ENCODE measurements around the gene ABL2. TPM values are rescaled to one million over a fixed set of nuclear protein-coding genes. Genes with fewer than 3 reads are reported as not detected.
"Not testable (repeated sequence)": the region's sequence is repeated elsewhere in the genome, so short reads cannot be mapped to it uniquely, and the experiment has no call there.

The ABL2 gene
- total and polyA plus RNA-seq, 2 donors (not counting 3 experiments of a cell fraction or from before 2014, with no cell fraction given) = 41.8 to 158 TPM

DNA sequence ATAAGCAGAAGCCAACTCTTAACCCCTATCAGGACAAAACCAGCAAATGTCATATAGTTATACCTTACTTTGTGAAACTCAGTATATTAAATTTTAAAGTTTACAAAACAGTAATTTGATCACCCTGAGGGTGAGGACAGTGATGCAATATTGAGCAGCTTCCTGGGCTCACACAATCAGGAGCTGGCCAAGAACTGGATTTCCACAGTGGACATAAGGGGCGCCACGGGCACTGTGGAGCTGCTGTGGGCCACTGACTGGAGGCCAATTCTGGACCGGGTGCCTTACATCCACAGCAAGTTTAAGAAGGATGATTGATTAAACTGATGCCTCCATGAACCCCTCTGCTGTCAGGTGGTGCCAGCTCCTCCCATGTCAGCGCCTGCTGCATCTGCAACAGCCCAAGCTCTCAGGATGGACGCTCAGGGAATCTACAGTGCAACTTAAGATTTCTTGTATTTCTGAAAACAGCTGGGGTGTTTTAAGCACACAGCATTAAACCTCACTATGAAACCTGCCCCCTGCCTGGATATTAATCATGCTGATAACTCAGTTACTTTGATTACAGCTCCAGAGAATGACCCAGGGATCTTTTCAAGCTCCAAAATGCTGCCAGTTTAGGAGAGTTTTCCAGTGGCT lies 91.7 kb downstream of the ABL2 start:
- peaks cover 32% of the 10 kb centered on the region for H3K4me1 ChIP-seq (ENCODE audit: control insufficient read depth, extremely low read depth, insufficient read depth, low read length)
- H3K79me2 ChIP-seq (ENCODE audit: control insufficient read depth, insufficient read depth, low read length) = peaks cover 75% of the 10 kb centered on the region
- peaks cover 11% of the 10 kb centered on the region for H4K20me1 ChIP-seq (replicated peaks; ENCODE audit: control insufficient read depth, extremely low read depth, insufficient read depth, low read length)
- H3K4me3 ChIP-seq (replicated peaks in 1 of 3; ENCODE audit: insufficient read depth in 1 of 3, low read depth in 1 of 3, low read length in 3 of 3) = peak overlapping the region in 2 of 3 experiments; percentile 7 to 21
- H3K36me3 ChIP-seq (ENCODE audit: control insufficient read depth in 2 of 2, extremely low read depth in 1 of 2, insufficient read depth in 2 of 2, low read length in 2 of 2) = peaks cover 10 to 16% of the 10 kb centered on the region in 2 experiments
- H3K27ac ChIP-seq (ENCODE audit: insufficient read depth, low read depth, low read length) = no peak overlapping the region
- dilution Hi-C loops (cut with MboI; ENCODE audit: extremely low pct_ligation_motif_present, low sequenced_read_pairs) = no loop called here
- H3K9me3 ChIP-seq (replicated peaks; ENCODE audit: control insufficient read depth, insufficient read depth, low read length) = no peaks in the 10 kb centered on the region
- peak overlapping the region; percentile 53 for H3K4me2 ChIP-seq (ENCODE audit: insufficient read depth, low read length)
- DNase-seq (ENCODE audit: low read depth, low spot score) (no peak), FAIRE-seq (no peak)
- ChIA-PET POLR2A (no interaction called here), CTCF (interaction anchor here (1.3 to 1.4 kb wide), 2 partner anchors 17 to 44 kb away, joined by 3 to 6 read pairs; no protein-coding TSS in a partner anchor)
- no peak overlapping the region for H2AFZ ChIP-seq (ENCODE audit: low read depth, low read length)
- H3K9ac ChIP-seq (replicated peaks; ENCODE audit: extremely low read depth, insufficient read depth, low read length) = no peak overlapping the region
- no TSS peak for BruUV-seq (replicated peaks)
- no peaks in the 10 kb centered on the region for H3K9me1 ChIP-seq (replicated peaks; ENCODE audit: control insufficient read depth, extremely low read depth, insufficient read depth, low read length)
- TF ChIP-seq JUN (IDR thresholded peaks at IDR 0.05; ENCODE audit: borderline replicate concordance, insufficient read depth, insufficient read length, low read depth) (no peak), POLR2AphosphoS5 (IDR thresholded peaks at IDR 0.05; ENCODE audit: insufficient read depth, low read depth, low read length) (no peak), EZH2 (IDR thresholded peaks at IDR 0.05; ENCODE audit: borderline replicate concordance, low read depth, low read length, severe bottlenecking) (no peak), POLR2A (IDR thresholded peaks at IDR 0.05; ENCODE audit: low read depth, low read length) (no peak), FOS (IDR thresholded peaks at IDR 0.05; ENCODE audit: borderline replicate concordance, insufficient read depth, low read length) (no peak), MAX (IDR thresholded peaks at IDR 0.05; ENCODE audit: insufficient read depth, insufficient read length) (no peak), GATA2 (IDR thresholded peaks at IDR 0.05; ENCODE audit: insufficient read depth, insufficient read length, low read depth, low read length) (no peak), MYC (IDR thresholded peaks at IDR 0.05; ENCODE audit: low read depth, low read length) (no peak)
- TF ChIP-seq, protein P1, sequence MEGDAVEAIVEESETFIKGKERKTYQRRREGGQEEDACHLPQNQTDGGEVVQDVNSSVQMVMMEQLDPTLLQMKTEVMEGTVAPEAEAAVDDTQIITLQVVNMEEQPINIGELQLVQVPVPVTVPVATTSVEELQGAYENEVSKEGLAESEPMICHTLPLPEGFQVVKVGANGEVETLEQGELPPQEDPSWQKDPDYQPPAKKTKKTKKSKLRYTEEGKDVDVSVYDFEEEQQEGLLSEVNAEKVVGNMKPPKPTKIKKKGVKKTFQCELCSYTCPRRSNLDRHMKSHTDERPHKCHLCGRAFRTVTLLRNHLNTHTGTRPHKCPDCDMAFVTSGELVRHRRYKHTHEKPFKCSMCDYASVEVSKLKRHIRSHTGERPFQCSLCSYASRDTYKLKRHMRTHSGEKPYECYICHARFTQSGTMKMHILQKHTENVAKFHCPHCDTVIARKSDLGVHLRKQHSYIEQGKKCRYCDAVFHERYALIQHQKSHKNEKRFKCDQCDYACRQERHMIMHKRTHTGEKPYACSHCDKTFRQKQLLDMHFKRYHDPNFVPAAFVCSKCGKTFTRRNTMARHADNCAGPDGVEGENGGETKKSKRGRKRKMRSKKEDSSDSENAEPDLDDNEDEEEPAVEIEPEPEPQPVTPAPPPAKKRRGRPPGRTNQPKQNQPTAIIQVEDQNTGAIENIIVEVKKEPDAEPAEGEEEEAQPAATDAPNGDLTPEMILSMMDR (IDR thresholded peaks at IDR 0.05; ENCODE audit: extremely low read depth in 1 of 2, insufficient read depth in 1 of 2, low read depth in 1 of 2, low read length in 2 of 2) = no peak
- intact Hi-C loops (cut with micrococcal nuclease) = no loop called here
- no peaks in the 10 kb centered on the region for H3K27me3 ChIP-seq (ENCODE audit: control insufficient read depth in 2 of 2, insufficient read depth in 2 of 2, low read length in 2 of 2)

- peaks cover 85% of the 10 kb centered on the region for H3K79me2 ChIP-seq (ENCODE audit: control insufficient read depth, insufficient read depth, low read length)
- H3K4me1 ChIP-seq (ENCODE audit: control insufficient read depth, extremely low read depth, insufficient read depth, low read length) = peaks cover 35% of the 10 kb centered on the region
- H3K4me2 ChIP-seq (ENCODE audit: insufficient read depth, low read length); DNase-seq (ENCODE audit: low read depth, low spot score); CTCF ChIA-PET; FAIRE-seq; intact Hi-C loops (cut with micrococcal nuclease); H3K4me3 ChIP-seq (replicated peaks in 1 of 3; ENCODE audit: insufficient read depth in 1 of 3, low read depth in 1 of 3, low read length in 3 of 3); POLR2A ChIA-PET; H2AFZ ChIP-seq (ENCODE audit: low read depth, low read length); dilution Hi-C loops (cut with MboI; ENCODE audit: extremely low pct_ligation_motif_present, low sequenced_read_pairs); H3K27ac ChIP-seq (ENCODE audit: insufficient read depth, low read depth, low read length); BruUV-seq (replicated peaks); H3K27me3 ChIP-seq (ENCODE audit: control insufficient read depth in 2 of 2, insufficient read depth in 2 of 2, low read length in 2 of 2); H3K9me3 ChIP-seq (replicated peaks; ENCODE audit: control insufficient read depth, insufficient read depth, low read length); H3K9me1 ChIP-seq (replicated peaks; ENCODE audit: control insufficient read depth, extremely low read depth, insufficient read depth, low read length); H3K9ac ChIP-seq (replicated peaks; ENCODE audit: extremely low read depth, insufficient read depth, low read length): not testable (repeated sequence)
- peaks cover 18% of the 10 kb centered on the region for H4K20me1 ChIP-seq (replicated peaks; ENCODE audit: control insufficient read depth, extremely low read depth, insufficient read depth, low read length)
- H3K36me3 ChIP-seq (ENCODE audit: control insufficient read depth in 2 of 2, extremely low read depth in 1 of 2, insufficient read depth in 2 of 2, low read length in 2 of 2) = peaks cover 10 to 23% of the 10 kb centered on the region in 2 experiments
These were observed 93.8 kb downstream of the ABL2 start for GRCh38 chr1:179135707-179136106.

Measured in endothelial cell of umbilical vein (primary cell).